GM12878 (cell line): ENCODE data around the gene BTG4. TPM values are rescaled to one million over a fixed set of nuclear protein-coding genes. Genes with fewer than 3 reads are reported as not detected.

Source experiments
- ATAC-seq: fragments of 200-7000 bp; cut with Tn5 transposase; 3 replicates; pipeline ENCODE4 v1.9.1; 2020; ENCODE audit warnings: mild to moderate bottlenecking, moderate library complexity
- BruUV-seq: library from RNA; stranded (reverse); fragments of 400-500 nt; replicated peaks from 2 replicates; lab custom pipeline; 2021; lab: Mats Ljungman, UMichigan
- CTCF ChIA-PET: fragments of 300-600 bp; sonication (Branson Sonifier 250); formaldehyde crosslinking; extraction: SDS; loops from one replicate; lab custom pipeline; 2021; ENCODE audit warnings: inconsistent platforms; lab: Yijun Ruan, JAX
- POLR2A ChIA-PET: fragments of 350-600 bp; formaldehyde crosslinking; extraction: SDS; loops from one replicate; lab custom pipeline; 2021; ENCODE audit warnings: inconsistent platforms; lab: Charles Lee
- RAD21 ChIA-PET: fragments of 300-600 bp; sonication (Branson Sonifier 250); formaldehyde crosslinking; loops from one replicate; lab custom pipeline; 2023; ENCODE audit warnings: antibody characterized with exemption; ENCODE audit not compliant: unreplicated experiment; lab: Charles Lee
- SMC1A ChIA-PET: fragments of 300-600 bp; sonication (Branson Sonifier 250); formaldehyde crosslinking; loops from one replicate; lab custom pipeline; 2023; ENCODE audit not compliant: unreplicated experiment, uncharacterized antibody; lab: Charles Lee
- DNase-seq: peaks from one replicate; pipeline ENCODE4 v3.0.0-alpha.2; 2011; ENCODE audit warnings: low read depth, low spot score
- FAIRE-seq: peaks from 3 replicates; lab custom pipeline; 2011; peaks lifted over from hg19 to GRCh38; lab: Jason Lieb, UNC
- H2AFZ ChIP-seq: 2 replicates; pipeline ENCODE4 v1.6.0; 2011; ENCODE audit warnings: low read depth, low read length, control low read depth; ENCODE audit not compliant: control insufficient read depth
- H3K27ac ChIP-seq: 2 replicates; pipeline ENCODE4 v1.5.1; 2011; ENCODE audit warnings: control low read depth; ENCODE audit not compliant: control insufficient read depth, insufficient read depth
- H3K27me3 ChIP-seq, 2 experiments: replicated peaks in 1 of 2; 2 replicates each; pipeline versions ENCODE4 v1.6.0 to v1.6.1; 2011; ENCODE audit warnings: low read length in 1 of 2; ENCODE audit not compliant: control insufficient read depth in 2 of 2, insufficient read depth in 2 of 2
- H3K36me3 ChIP-seq, 2 experiments: 2 replicates each; pipeline ENCODE4 v1.5.1; 2011; ENCODE audit warnings: low read length in 1 of 2; ENCODE audit not compliant: control insufficient read depth in 2 of 2, insufficient read depth in 2 of 2
- H3K4me1 ChIP-seq: 2 replicates; pipeline ENCODE4 v1.6.1; 2011; ENCODE audit warnings: mild to moderate bottlenecking, low read length, moderate library complexity, mixed read lengths; ENCODE audit not compliant: control insufficient read depth, insufficient read depth
- H3K4me2 ChIP-seq: 2 replicates; pipeline ENCODE4 v1.6.0; 2011; ENCODE audit warnings: control low read depth; ENCODE audit not compliant: control insufficient read depth, insufficient read depth
- H3K4me3 ChIP-seq: fragments of 200-600 bp; sonication (generic); 2 replicates; pipeline ENCODE4 v1.5.1; 2016
- H3K79me2 ChIP-seq: 2 replicates; pipeline ENCODE4 v1.6.0; 2011; ENCODE audit warnings: low read length; ENCODE audit not compliant: control insufficient read depth, insufficient read depth
- H3K9ac ChIP-seq: 2 replicates; pipeline ENCODE4 v1.8.0; 2011; ENCODE audit warnings: low read length, control low read depth, mixed read lengths; ENCODE audit not compliant: control insufficient read depth, insufficient read depth
- H3K9me3 ChIP-seq: replicated peaks from 3 replicates; pipeline ENCODE4 v1.5.1; 2011; ENCODE audit warnings: mild to moderate bottlenecking, low read length; ENCODE audit not compliant: control insufficient read depth, insufficient read depth
- H4K20me1 ChIP-seq: 2 replicates; pipeline ENCODE4 v1.6.0; 2011; ENCODE audit not compliant: control insufficient read depth, insufficient read depth
- CBX5 ChIP-seq: sonication (generic); IDR thresholded peaks from 2 replicates; pipeline ENCODE4 v1.6.1; 2016; ENCODE audit warnings: low read depth, moderate library complexity, mild to moderate bottlenecking, inconsistent platforms
- ELK1 ChIP-seq: IDR thresholded peaks from 2 replicates; pipeline ENCODE4 v1.6.1; 2012; ENCODE audit warnings: low read depth, low read length, improper control_type of control experiment
- EP300 ChIP-seq, 2 experiments: fragments of 150-350 bp in 1 of 2; IDR thresholded peaks; 2 replicates each; pipeline ENCODE4 v1.6.1; 2011 to 2012; ENCODE audit warnings: low read depth in 2 of 2, low read length in 2 of 2, borderline replicate concordance in 1 of 2, improper control_type of control experiment in 1 of 2, inconsistent platforms in 1 of 2; ENCODE audit not compliant: control insufficient read depth in 1 of 2
- FOXM1 ChIP-seq: IDR thresholded peaks from 2 replicates; pipeline ENCODE4 v1.6.1; 2012; ENCODE audit warnings: low read depth, mild to moderate bottlenecking, inconsistent platforms, low read length, moderate library complexity
- HDAC6 ChIP-seq: fragments of 200-600 bp; sonication (generic); IDR thresholded peaks from one replicate; pipeline ENCODE4 v1.8.0; 2017; ENCODE audit warnings: antibody characterized with exemption; ENCODE audit not compliant: unreplicated experiment
- KDM1A ChIP-seq: fragments of 200-600 bp; sonication (generic); IDR thresholded peaks from 2 replicates; pipeline ENCODE4 v1.6.1; 2016; ENCODE audit warnings: borderline replicate concordance
- KLF5 ChIP-seq: fragments of 450-650 bp; IDR thresholded peaks from 2 replicates; pipeline ENCODE4 v1.6.1; 2014; ENCODE audit warnings: mild to moderate bottlenecking; ENCODE audit not compliant: partially characterized antibody
- MYC ChIP-seq: IDR thresholded peaks from 2 replicates; pipeline ENCODE4 v1.6.1; 2011; ENCODE audit warnings: mild to moderate bottlenecking, low read length, moderate library complexity, inconsistent platforms; ENCODE audit not compliant: insufficient read depth, insufficient replicate concordance, insufficient read length, severe bottlenecking
- NR2C2 ChIP-seq: IDR thresholded peaks from 2 replicates; pipeline ENCODE4 v1.6.1; 2011; ENCODE audit warnings: borderline replicate concordance, low read depth; ENCODE audit not compliant: control insufficient read depth, insufficient read length
- PAX8 ChIP-seq: fragments of 450-650 bp; IDR thresholded peaks from 2 replicates; pipeline ENCODE4 v1.6.1; 2017; ENCODE audit warnings: mild to moderate bottlenecking, moderate library complexity
- PBX3 ChIP-seq: IDR thresholded peaks from 2 replicates; pipeline ENCODE4 v1.6.1; 2011; ENCODE audit warnings: mild to moderate bottlenecking, low read depth, low read length, moderate library complexity; ENCODE audit not compliant: insufficient replicate concordance
- POLR2A ChIP-seq: IDR thresholded peaks from 2 replicates; pipeline ENCODE4 v1.6.1; 2011; ENCODE audit warnings: low read depth, mild to moderate bottlenecking, low read length
- RELB ChIP-seq: fragments of 450-650 bp; IDR thresholded peaks from 2 replicates; pipeline ENCODE4 v1.6.1; 2017; ENCODE audit warnings: low read depth, mild to moderate bottlenecking, moderate library complexity
- SRF ChIP-seq, 2 experiments: IDR thresholded peaks; 2 replicates each; pipeline ENCODE4 v1.6.1; 2011; ENCODE audit warnings: low read depth in 2 of 2, low read length in 2 of 2, mild to moderate bottlenecking in 1 of 2, moderate library complexity in 1 of 2
- ZBED1 ChIP-seq: IDR thresholded peaks from 2 replicates; pipeline ENCODE4 v1.6.1; 2016; ENCODE audit warnings: borderline replicate concordance
- WGBS: methylation state at CpG from one replicate; pipeline ENCODE4 v1.1.6; 2016; ENCODE audit warnings: low lambda C conversion rate; ENCODE audit not compliant: insufficient replicate concordance, insufficient coverage; ENCODE audit errors: missing lambda C conversion rate; 5-methylcytosine and 5-hydroxymethylcytosine counted together
- in situ Hi-C: fragments of 300-500 bp; cut with MboI; formaldehyde crosslinking; loops from 9 replicates; pipeline ENCODE4 v1.14.3; 2018; ENCODE audit warnings: mixed read lengths
- intact Hi-C: fragments of 100-400 bp; cut with micrococcal nuclease; formaldehyde crosslinking; loops from one replicate; pipeline ENCODE4 v1.14.2; 2022; ENCODE audit not compliant: unreplicated experiment
- polyA plus RNA-seq, 11 experiments: library from polyadenylated mRNA; depleted of rRNA in 4 of 11; unstranded in 6 of 11; stranded (reverse) in 5 of 11; fragments of >200 nt; fragmentation: Nextera tagmentation in 4 of 11; fragmentation: Illumina TruSeq in 1 of 11; extraction: Ambion mirVana in 4 of 11; extraction: Trizol in 1 of 11; gene quantifications; 1 replicate in 1 of 11; 2 replicates in 10 of 11; pipeline versions ENCODE4 v1.2.1 to v1.2.3, GENCODE V29; 2011 to 2016; ENCODE audit warnings: inconsistent platforms in 2 of 11, missing spikeins in 2 of 11, low read depth in 1 of 11
- total RNA-seq, 4 experiments: library from RNA; depleted of rRNA in 3 of 4; stranded (reverse); fragments of >200 nt in 3 of 4; fragmentation: Illumina TruSeq in 1 of 4; extraction: Trizol in 1 of 4; gene quantifications; 2 replicates each; pipeline versions ENCODE4 v1.2.1 to v1.2.3, GENCODE V29; 2013 to 2021

Gene BTG4
- total and polyA plus RNA-seq, 10 of the 15 experiments (the other 5 are each of a cell fraction or from before 2014, with no cell fraction given) = 0.14 TPM; not detected in 9

GRCh38 chr11:111479666-111480065 lies 32.5 kb downstream of the BTG4 start:
- Histone ChIP-seq H3K9ac (no peak overlapping the region), H4K20me1 (no peaks in the 10 kb centered on the region), H3K4me2 (no peak overlapping the region), H3K27ac (no peak overlapping the region), H3K4me1 (no peaks in the 10 kb centered on the region), H3K9me3 (peaks cover 5% of the 10 kb centered on the region; the same call in 2 of the 3 replicates), H3K4me3 (no peak overlapping the region), H3K79me2 (no peaks in the 10 kb centered on the region), H2AFZ (no peak overlapping the region), H3K27me3 (peaks cover 0 to 2% of the 10 kb centered on the region in 2 experiments; a peak in 2 of 4 replicates), H3K36me3 (no peaks in the 10 kb centered on the region)
- ChIA-PET RAD21 (no interaction called here), CTCF (interaction anchor here (0.6 kb wide), 1 partner anchor 29 kb away, joined by 4 read pairs; no protein-coding TSS in a partner anchor), SMC1A (no interaction called here), POLR2A (no interaction called here)
- no TSS peak for BruUV-seq
- WGBS = 3% methylated on average over 1 of the region's 1 CpG
- FAIRE-seq = no peak
- in situ Hi-C loops = no loop called here
- ATAC-seq = no peak
- no peak for DNase-seq
- TF ChIP-seq KLF5 (no peak), ZBED1 (no peak), RELB (no peak), PAX8 (no peak), HDAC6 (no peak), KDM1A (no peak), POLR2A (no peak), PBX3 (no peak), MYC (no peak), ELK1 (no peak), NR2C2 (no peak), EP300 (IDR thresholded peaks at IDR 0.05; ENCODE audit: borderline replicate concordance in 1 of 2, control insufficient read depth in 1 of 2, low read depth in 2 of 2, low read length in 2 of 2) (no peak), CBX5 (no peak), SRF (IDR thresholded peaks at IDR 0.05; ENCODE audit: low read depth in 2 of 2, low read length in 2 of 2) (no peak), FOXM1 (no peak)
- intact Hi-C loops = no loop called here
